ENCODE data around the gene GJB3. TPM values are rescaled to one million over a fixed set of nuclear protein-coding genes. Genes with fewer than 3 reads are reported as not detected.

Gene GJB3
- polyA plus RNA-seq, 6 donors from 2014 or later, result not detected

GRCh38 chr1:34784751-34785221, 3.8 kb downstream of the GJB3 start:
- H3K9me3 Mint-ChIP-seq, result no peaks in the 10 kb centered on the region
- no peaks in the 10 kb centered on the region for H3K36me3 Mint-ChIP-seq
- no peak for ATAC-seq (ENCODE audit: low read depth in 2 of 2)
- no peak overlapping the region for H3K27ac Mint-ChIP-seq
- DNase-seq, result no peak
- no peak overlapping the region for H3K4me3 Mint-ChIP-seq
- peaks cover 5 to 12% (median 5%) of the 10 kb centered on the region in 3 donors for H3K4me1 Mint-ChIP-seq
- H3K27me3 Mint-ChIP-seq, result peaks cover 43 to 77% (median 70%) of the 10 kb centered on the region in 3 donors

GRCh38 chr1:34785231-34785874, 4.3 kb downstream of the GJB3 start:
- DNase-seq (no peak), ATAC-seq (ENCODE audit: low read depth in 2 of 2) (no peak)
- H3K36me3 Mint-ChIP-seq, result no peaks in the 10 kb centered on the region
- no peaks in the 10 kb centered on the region for H3K9me3 Mint-ChIP-seq
- no peak overlapping the region for H3K4me3 Mint-ChIP-seq
- peaks cover 5 to 15% (median 5%) of the 10 kb centered on the region in 3 donors for H3K4me1 Mint-ChIP-seq
- H3K27me3 Mint-ChIP-seq, result peaks cover 44 to 77% (median 72%) of the 10 kb centered on the region in 3 donors
- no peak overlapping the region for H3K27ac Mint-ChIP-seq

GRCh38 chr1:34785875-34786470, 5.0 kb downstream of the GJB3 start:
- H3K27ac Mint-ChIP-seq, result peak overlapping the region in 1 of 6 donors; percentile 65
- ATAC-seq (ENCODE audit: low read depth in 2 of 2), result no peak
- peaks cover 45 to 84% (median 78%) of the 10 kb centered on the region in 3 donors for H3K27me3 Mint-ChIP-seq
- H3K4me1 Mint-ChIP-seq, result peaks cover 5 to 15% (median 5%) of the 10 kb centered on the region in 3 donors
- no peak for DNase-seq
- H3K9me3 Mint-ChIP-seq, result no peaks in the 10 kb centered on the region
- H3K36me3 Mint-ChIP-seq, result no peaks in the 10 kb centered on the region
- H3K4me3 Mint-ChIP-seq, result no peak overlapping the region

GRCh38 chr1:34786521-34787325, 5.7 kb downstream of the GJB3 start:
- Mint-ChIP-seq H3K4me3 (peak overlapping the region in 1 of 8 donors; percentile 70), H3K27ac (no peak overlapping the region), H3K27me3 (peaks cover 48 to 89% (median 86%) of the 10 kb centered on the region in 3 donors), H3K36me3 (no peaks in the 10 kb centered on the region), H3K9me3 (no peaks in the 10 kb centered on the region), H3K4me1 (peaks cover 5 to 15% (median 6%) of the 10 kb centered on the region in 3 donors)
- ATAC-seq (ENCODE audit: low read depth in 2 of 2) (peak; percentile 74 to 75), DNase-seq (peak; percentile 17)

GRCh38 chr1:34787461-34788420, 6.7 kb downstream of the GJB3 start:
- peaks cover 53 to 88% (median 84%) of the 10 kb centered on the region in 3 donors for H3K27me3 Mint-ChIP-seq
- no peaks in the 10 kb centered on the region for H3K9me3 Mint-ChIP-seq
- peaks cover 11 to 19% (median 12%) of the 10 kb centered on the region in 3 donors for H3K4me1 Mint-ChIP-seq
- no peak overlapping the region for H3K4me3 Mint-ChIP-seq
- DNase-seq (no peak), ATAC-seq (ENCODE audit: low read depth in 2 of 2) (no peak)
- H3K27ac Mint-ChIP-seq, result no peak overlapping the region
- no peaks in the 10 kb centered on the region for H3K36me3 Mint-ChIP-seq

GRCh38 chr1:34790985-34791384, 10.0 kb downstream of the GJB3 start:
- H3K4me1 Mint-ChIP-seq, result peaks cover 12 to 19% (median 15%) of the 10 kb centered on the region in 3 donors
- H3K4me3 Mint-ChIP-seq, result no peak overlapping the region
- H3K27me3 Mint-ChIP-seq, result peaks cover 39 to 61% (median 57%) of the 10 kb centered on the region in 3 donors

GRCh38 chr1:34792424-34792823, 11.4 kb downstream of the GJB3 start:
- peak overlapping the region; percentile 8 to 81 (median 58) for H3K4me3 Mint-ChIP-seq
- no peaks in the 10 kb centered on the region for H3K36me3 Mint-ChIP-seq
- H3K27ac Mint-ChIP-seq, result peak overlapping the region in 1 of 6 donors; percentile 74
- DNase-seq (no peak), ATAC-seq (ENCODE audit: low read depth in 2 of 2) (no peak)
- peaks cover 8 to 15% (median 13%) of the 10 kb centered on the region in 3 donors for H3K4me1 Mint-ChIP-seq
- no peaks in the 10 kb centered on the region for H3K9me3 Mint-ChIP-seq
- peaks cover 33 to 51% (median 47%) of the 10 kb centered on the region in 3 donors for H3K27me3 Mint-ChIP-seq

More at GRCh38 chr1:34790985-34791384, 10.0 kb downstream of the GJB3 start:
- no peaks in the 10 kb centered on the region for H3K9me3 Mint-ChIP-seq
- peak overlapping the region in 1 of 6 donors; percentile 53 for H3K27ac Mint-ChIP-seq
- H3K36me3 Mint-ChIP-seq, result no peaks in the 10 kb centered on the region
- no peak for DNase-seq
- no peak for ATAC-seq (ENCODE audit: low read depth in 2 of 2)

GRCh38 chr1:34792868-34793727, 12.1 kb downstream of the GJB3 start, which contains the start of gene GJA4:
TSS of gene GJA4 (plus strand) at chr1:34792999. CDS start at chr1:34794214, 1,215 bp downstream.
- Mint-ChIP-seq H3K27ac (peak within 1 kb of the TSS in 1 of 6 donors; percentile 74), H3K4me1 (peaks cover 8 to 15% (median 13%) of the 10 kb centered on the region in 3 donors), H3K4me3 (peak within 1 kb of the TSS; percentile 28 to 81 (median 68)), H3K9me3 (no peaks in the 10 kb centered on the region), H3K27me3 (peaks cover 33 to 48% (median 44%) of the 10 kb centered on the region in 3 donors), H3K36me3 (no peaks in the 10 kb centered on the region)
- ATAC-seq (ENCODE audit: low read depth in 2 of 2) (no peak), DNase-seq (no peak)

GRCh38 chr1:34794001-34794789, 13.2 kb downstream of the GJB3 start:
- Mint-ChIP-seq H3K4me3 (peak overlapping the region in 1 of 8 donors; percentile 51), H3K27ac (no peak overlapping the region), H3K4me1 (peaks cover 8 to 15% (median 13%) of the 10 kb centered on the region in 3 donors), H3K9me3 (no peaks in the 10 kb centered on the region), H3K36me3 (no peaks in the 10 kb centered on the region), H3K27me3 (peaks cover 27 to 37% (median 33%) of the 10 kb centered on the region in 3 donors)
- no peak for ATAC-seq (ENCODE audit: low read depth in 2 of 2)
- DNase-seq, result no peak

- H3K27ac Mint-ChIP-seq, result no peak overlapping the region
- H3K4me3 Mint-ChIP-seq, result peak overlapping the region in 1 of 8 donors; percentile 51
- no peak for DNase-seq
- ATAC-seq (ENCODE audit: low read depth in 2 of 2), result no peak
- peaks cover 27 to 31% (median 27%) of the 10 kb centered on the region in 3 donors for H3K27me3 Mint-ChIP-seq
- peaks cover 8 to 15% (median 11%) of the 10 kb centered on the region in 3 donors for H3K4me1 Mint-ChIP-seq
- H3K9me3 Mint-ChIP-seq, result no peaks in the 10 kb centered on the region
- no peaks in the 10 kb centered on the region for H3K36me3 Mint-ChIP-seq
These were observed 13.8 kb downstream of the GJB3 start for GRCh38 chr1:34794790-34795180.

- Mint-ChIP-seq H3K4me3 (peak overlapping the region in 1 of 8 donors; percentile 77), H3K36me3 (no peaks in the 10 kb centered on the region), H3K9me3 (no peaks in the 10 kb centered on the region), H3K4me1 (peaks cover 8 to 15% (median 8%) of the 10 kb centered on the region in 3 donors), H3K27ac (no peak overlapping the region), H3K27me3 (peaks cover 16 to 20% (median 16%) of the 10 kb centered on the region in 3 donors)
- no peak for ATAC-seq (ENCODE audit: low read depth in 2 of 2)
- no peak for DNase-seq
These were observed 14.9 kb downstream of the GJB3 start for GRCh38 chr1:34795916-34796315.

Measured in naive B cell (primary cell).